ENCODE data around the gene OTULIN. TPM values are rescaled to one million over a fixed set of nuclear protein-coding genes. Genes with fewer than 3 reads are reported as not detected.

Gene OTULIN
- total and polyA plus RNA-seq, 2 of the 8 experiments (the other 6 are each of a cell fraction or from before 2014, with no cell fraction given): 5.2 to 34.8 TPM

DNA sequence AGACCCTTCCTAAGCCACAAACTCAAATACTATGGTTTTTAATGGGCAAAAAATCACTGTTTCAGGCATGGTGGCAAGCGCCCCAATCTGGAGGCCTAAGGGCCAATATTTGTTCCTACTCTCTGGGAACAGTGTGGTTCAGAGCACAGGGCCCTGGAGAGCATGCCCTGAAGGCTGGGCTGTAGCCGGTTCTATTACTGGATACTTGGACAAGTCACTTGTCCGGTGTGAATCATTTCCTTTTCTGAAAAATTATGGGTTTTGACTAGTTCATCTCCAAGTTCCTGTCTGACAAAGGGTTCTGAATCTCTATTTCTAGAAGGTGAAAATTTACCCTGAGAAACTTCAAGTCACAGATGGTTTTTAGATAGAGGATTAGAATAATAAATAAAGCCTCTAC is 75.0 kb downstream of the OTULIN start:
- H3K4me2 ChIP-seq (ENCODE audit: insufficient read depth in 1 of 2, low read depth in 2 of 2, low read length in 2 of 2): no peak overlapping the region
- CTCF ChIA-PET (ENCODE audit: partially characterized antibody): interaction anchor here (1.2 to 2.1 kb wide), 2 partner anchors 11 to 13 kb away, joined by 3 to 7 read pairs; no protein-coding TSS in a partner anchor
- H4K5ac ChIP-seq (ENCODE audit: insufficient read length, low read depth, low read length): no peak overlapping the region

More for the DNA sequence above, 75.0 kb downstream of the OTULIN start:
- Histone ChIP-seq H3K27me3 (replicated peaks in 1 of 4; ENCODE audit: control insufficient read depth in 3 of 4, extremely low read depth in 1 of 4, insufficient read depth in 3 of 4, low read length in 3 of 4) (no peaks in the 10 kb centered on the region), H2AK5ac (ENCODE audit: low read depth, low read length) (no peak overlapping the region), H2BK5ac (ENCODE audit: low read depth, low read length) (no peak overlapping the region), H3K79me1 (ENCODE audit: low read depth, low read length) (no peaks in the 10 kb centered on the region), H3K9me3 (ENCODE audit: insufficient read depth in 2 of 2, low read depth in 1 of 2, low read length in 1 of 2) (no peaks in the 10 kb centered on the region), H4K8ac (ENCODE audit: extremely low read depth, insufficient read depth, low read length) (no peak overlapping the region), H3K4ac (replicated peaks; ENCODE audit: insufficient read length, low read depth, low read length) (no peak overlapping the region), H3K56ac (replicated peaks; ENCODE audit: insufficient read length, low read depth, low read length) (no peak overlapping the region), H3K9ac (replicated peaks in 1 of 4; ENCODE audit: extremely low read depth in 1 of 4, low read depth in 3 of 4, low read length in 3 of 4) (no peak overlapping the region), H2BK15ac (ENCODE audit: low read length) (no peak overlapping the region), H4K20me1 (replicated peaks in 1 of 2; ENCODE audit: control insufficient read depth in 1 of 2, insufficient read depth in 2 of 2, low read length in 2 of 2) (no peaks in the 10 kb centered on the region), H3K23ac (ENCODE audit: insufficient read length) (no peak overlapping the region), H4K91ac (replicated peaks; ENCODE audit: insufficient read length, low read length) (no peak overlapping the region), H3K27ac (ENCODE audit: low read depth, low read length) (no peak overlapping the region), H2BK20ac (ENCODE audit: low read length) (no peak overlapping the region), H3K23me2 (ENCODE audit: low read depth, low read length) (no peaks in the 10 kb centered on the region), H3K4me1 (replicated peaks in 1 of 4; ENCODE audit: control insufficient read depth in 3 of 4, insufficient read depth in 4 of 4, low read length in 3 of 4) (peaks cover 0 to 19% (median 9%) of the 10 kb centered on the region in 4 experiments; a peak in 6 of 7 replicates), H2BK120ac (replicated peaks; ENCODE audit: low read depth, low read length) (no peak overlapping the region), H3K18ac (ENCODE audit: extremely low read depth, low read length) (no peak overlapping the region), H3K4me3 (ENCODE audit: extremely low read depth in 1 of 4, insufficient read depth in 2 of 4, low read depth in 3 of 4, low read length in 4 of 4) (no peak overlapping the region), H2BK12ac (ENCODE audit: low read depth, low read length) (no peak overlapping the region), H3K14ac (ENCODE audit: insufficient read length) (no peak overlapping the region), H2AFZ (ENCODE audit: low read length) (no peak overlapping the region), H3K36me3 (ENCODE audit: control insufficient read depth in 2 of 4, insufficient read depth in 4 of 4, low read length in 3 of 4) (no peaks in the 10 kb centered on the region), H3K79me2 (ENCODE audit: control insufficient read depth in 1 of 2, insufficient read depth in 2 of 2, low read length in 2 of 2) (no peaks in the 10 kb centered on the region)
- no peak for DNase-seq (ENCODE audit: low read depth in 1 of 2, low spot score in 2 of 2)
- 92% methylated on average over 3 of the region's 3 CpGs; no CpG with 5 or more reads in 1 of the 2 experiments for WGBS, 2 experiments (ENCODE audit: extremely low coverage in 1 of 2, insufficient coverage in 1 of 2, insufficient read length in 1 of 2, insufficient replicate concordance in 2 of 2, low coverage in 1 of 2, low lambda C conversion rate in 2 of 2, missing lambda C conversion rate in 1 of 2)
- no peak for FAIRE-seq
- POLR2A ChIA-PET (ENCODE audit: partially characterized antibody): no interaction called here
- TF ChIP-seq SIRT6 (IDR thresholded peaks at IDR 0.05; ENCODE audit: low read length) (no peak), ZNF274 (IDR thresholded peaks at IDR 0.05; ENCODE audit: borderline replicate concordance, extremely low read depth, low read length) (no peak), JUND (IDR thresholded peaks at IDR 0.05; ENCODE audit: low read length) (no peak)
